Endodermal cell (in vitro differentiated cells): ENCODE results near the gene TUBGCP2. TPM values are rescaled to one million over a fixed set of nuclear protein-coding genes. Genes with fewer than 3 reads are reported as not detected.
A peak's percentile ranks its signal among the peaks of the same experiment; 100 is the strongest.

Experiments
- DNase-seq: peaks from one replicate; pipeline ENCODE4 v3.0.0-alpha.2; 2017
- H3K27ac ChIP-seq: 2 replicates; pipeline ENCODE4 v1.5.1; 2013; ENCODE audit warnings: mild to moderate bottlenecking, low read depth, low read length, moderate library complexity
- H3K27me3 ChIP-seq: 2 replicates; pipeline ENCODE4 v1.6.1; 2013; ENCODE audit warnings: mild to moderate bottlenecking, low read length, moderate library complexity; ENCODE audit not compliant: insufficient read depth, control insufficient read depth, poor library complexity, severe bottlenecking
- H3K36me3 ChIP-seq: 2 replicates; pipeline ENCODE4 v1.7.0; 2013; ENCODE audit warnings: mild to moderate bottlenecking, low read length, moderate library complexity; ENCODE audit not compliant: control insufficient read depth, insufficient read depth
- H3K4me1 ChIP-seq: one replicate; pipeline ENCODE4 v1.7.0; 2013; ENCODE audit warnings: low read length; ENCODE audit not compliant: control insufficient read depth, insufficient read depth
- H3K4me3 ChIP-seq: 2 replicates; pipeline ENCODE4 v1.5.1; 2013; ENCODE audit warnings: mild to moderate bottlenecking, low read length, moderate library complexity
- H3K9ac ChIP-seq: 2 replicates; pipeline ENCODE4 v1.6.1; 2013; ENCODE audit warnings: mild to moderate bottlenecking, low read length, moderate library complexity; ENCODE audit not compliant: poor library complexity, severe bottlenecking; ENCODE audit errors: extremely low read depth
- H3K9me3 ChIP-seq: 2 replicates; pipeline ENCODE4 v1.6.1; 2013; ENCODE audit warnings: mild to moderate bottlenecking, low read length, moderate library complexity; ENCODE audit not compliant: control insufficient read depth
- H3K27ac Mint-ChIP-seq: 2 replicates; pipeline ENCODE4 v1.8.0; 2020; ENCODE audit warnings: mixed read lengths
- H3K27me3 Mint-ChIP-seq: 2 replicates; pipeline ENCODE4 v1.8.0; 2021; ENCODE audit warnings: mild to moderate bottlenecking, mixed read lengths; ENCODE audit not compliant: insufficient read depth
- H3K36me3 Mint-ChIP-seq: 2 replicates; pipeline ENCODE4 v1.8.0; 2020; ENCODE audit warnings: low read depth, mixed read lengths
- H3K4me1 Mint-ChIP-seq: 2 replicates; pipeline ENCODE4 v1.8.0; 2020; ENCODE audit warnings: mixed read lengths
- H3K4me3 Mint-ChIP-seq: 2 replicates; pipeline ENCODE4 v1.8.0; 2020; ENCODE audit warnings: mild to moderate bottlenecking, moderate library complexity, mixed read lengths
- H3K9me3 Mint-ChIP-seq: 2 replicates; pipeline ENCODE4 v1.8.0; 2020; ENCODE audit warnings: mild to moderate bottlenecking, mixed read lengths
- CTCF ChIP-seq: fragments of 200-600 bp; sonication (generic); conservative IDR thresholded peaks from 2 replicates; pipeline ENCODE4 v1.5.0; 2021; ENCODE audit warnings: antibody characterized with exemption, mild to moderate bottlenecking
- WGBS, 2 experiments: methylation state at CpG; one replicate each; pipeline versions ENCODE4 v1.1.5 to v1.1.7; 2013; ENCODE audit warnings: missing lambda C conversion rate in 2 of 2, mixed read lengths in 1 of 2; ENCODE audit not compliant: insufficient coverage in 1 of 2, insufficient read length in 1 of 2; 5-methylcytosine and 5-hydroxymethylcytosine counted together
- total RNA-seq, 2 donors: library from RNA; stranded (reverse); fragmentation: NEBNext Ultra II Directional in 1 of 2; extraction: Animal tissue kit (Norgen Biotek cat#: 25700) in 1 of 2; gene quantifications; 2 replicates in 1 of 2; 3 replicates in 1 of 2; pipeline ENCODE4 v1.2.1, GENCODE V29; 2021

Gene TUBGCP2
- total RNA-seq, 2 donors from 2014 or later, result 52.8 to 63.0 TPM

GRCh38 chr10:133263674-133264073 is 45.0 kb downstream of the TUBGCP2 start:
- Histone ChIP-seq H3K4me1 (peaks cover 3% of the 10 kb centered on the region), H3K27ac (no peak overlapping the region), H3K36me3 (no peaks in the 10 kb centered on the region), H3K27me3 (peaks cover 16% of the 10 kb centered on the region), H3K9me3 (no peaks in the 10 kb centered on the region), H3K4me3 (no peak overlapping the region), H3K9ac (no peak overlapping the region)
- Mint-ChIP-seq H3K27me3 (peaks cover 40% of the 10 kb centered on the region), H3K4me3 (no peak overlapping the region), H3K27ac (no peak overlapping the region), H3K9me3 (no peaks in the 10 kb centered on the region), H3K4me1 (no peaks in the 10 kb centered on the region), H3K36me3 (no peaks in the 10 kb centered on the region)
- DNase-seq, result no peak
- WGBS, 2 experiments, result 84 to 85% methylated on average over 5 to 10 of the region's 10 CpGs
- TF ChIP-seq CTCF, result no peak

- Mint-ChIP-seq H3K4me1 (no peaks in the 10 kb centered on the region), H3K27ac (no peak overlapping the region), H3K4me3 (peak overlapping the region; percentile 56), H3K9me3 (no peaks in the 10 kb centered on the region), H3K27me3 (peaks cover 40% of the 10 kb centered on the region), H3K36me3 (no peaks in the 10 kb centered on the region)
- Histone ChIP-seq H3K4me3 (no peak overlapping the region), H3K9ac (no peak overlapping the region), H3K9me3 (no peaks in the 10 kb centered on the region), H3K27ac (no peak overlapping the region), H3K36me3 (no peaks in the 10 kb centered on the region), H3K27me3 (peaks cover 16% of the 10 kb centered on the region), H3K4me1 (peaks cover 3% of the 10 kb centered on the region)
- 89 to 90% methylated on average over 11 to 14 of the region's 14 CpGs for WGBS, 2 experiments
- no peak for TF ChIP-seq CTCF
- no peak for DNase-seq
These were observed 46.0 kb downstream of the TUBGCP2 start for GRCh38 chr10:133262696-133263095.

GRCh38 chr10:133261726-133262325 is 46.8 kb downstream of the TUBGCP2 start:
- H3K4me3 ChIP-seq, result peak overlapping the region; percentile 75
- peaks cover 16% of the 10 kb centered on the region for H3K27me3 ChIP-seq
- peak overlapping the region; percentile 11 for H3K9ac ChIP-seq
- Mint-ChIP-seq H3K27ac (no peak overlapping the region), H3K27me3 (peaks cover 42% of the 10 kb centered on the region), H3K36me3 (no peaks in the 10 kb centered on the region), H3K4me3 (peak overlapping the region; percentile 56), H3K9me3 (no peaks in the 10 kb centered on the region), H3K4me1 (peaks cover 7% of the 10 kb centered on the region)
- no peaks in the 10 kb centered on the region for H3K36me3 ChIP-seq
- DNase-seq, result peak; percentile 88
- H3K27ac ChIP-seq, result no peak overlapping the region
- whole genome bisulfite sequencing, 2 experiments, result 0 to 1% methylated on average over 25 to 78 of the region's 79 CpGs
- no peak for TF ChIP-seq CTCF
- no peaks in the 10 kb centered on the region for H3K9me3 ChIP-seq
- H3K4me1 ChIP-seq, result peaks cover 3% of the 10 kb centered on the region
